Measurements from ENCODE around the gene TSHZ2.
A peak's percentile ranks its signal among the peaks of the same experiment; 100 is the strongest.
"Not testable (repeated sequence)": the region's sequence is repeated elsewhere in the genome, so short reads cannot be mapped to it uniquely, and the experiment has no call there.

TSHZ2 gene

DNA sequence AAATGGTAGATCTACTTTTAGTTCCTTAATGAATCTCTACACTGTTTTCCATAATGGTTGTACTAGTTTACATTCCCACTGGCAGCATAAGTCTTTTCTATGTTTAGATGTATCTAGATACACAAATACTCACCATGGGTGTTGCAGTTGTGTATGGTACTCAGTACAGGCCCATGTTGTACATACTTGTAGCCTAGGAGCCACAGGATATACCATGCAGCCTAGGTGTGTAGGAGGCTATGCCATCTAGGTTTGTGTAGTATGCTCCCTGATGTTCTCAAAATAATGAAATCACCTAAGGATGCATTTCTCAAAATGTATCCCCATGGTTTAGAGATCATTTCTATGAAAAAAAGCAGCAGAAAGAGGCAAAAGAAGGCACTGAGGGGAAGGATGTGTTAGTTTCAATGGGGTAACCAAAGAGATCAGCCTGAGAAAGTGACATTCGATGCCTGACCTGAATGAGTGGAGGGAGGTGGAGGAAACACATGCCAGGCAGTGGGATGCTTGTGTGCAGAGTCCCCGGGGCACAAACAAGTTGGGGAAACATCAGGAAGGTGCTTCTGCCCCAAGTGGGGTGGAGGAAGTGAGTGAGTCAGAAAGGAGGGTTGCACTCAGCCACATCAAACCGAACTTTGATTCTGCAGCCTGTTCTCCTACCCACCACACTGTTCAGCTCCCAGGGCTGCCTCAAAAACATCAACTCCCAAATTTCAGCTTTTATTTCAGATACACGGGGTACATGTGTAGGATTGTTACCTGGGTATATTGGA is 430.3 kb downstream of the TSHZ2 start:
- peak; percentile 48 for DNase-seq

DNA sequence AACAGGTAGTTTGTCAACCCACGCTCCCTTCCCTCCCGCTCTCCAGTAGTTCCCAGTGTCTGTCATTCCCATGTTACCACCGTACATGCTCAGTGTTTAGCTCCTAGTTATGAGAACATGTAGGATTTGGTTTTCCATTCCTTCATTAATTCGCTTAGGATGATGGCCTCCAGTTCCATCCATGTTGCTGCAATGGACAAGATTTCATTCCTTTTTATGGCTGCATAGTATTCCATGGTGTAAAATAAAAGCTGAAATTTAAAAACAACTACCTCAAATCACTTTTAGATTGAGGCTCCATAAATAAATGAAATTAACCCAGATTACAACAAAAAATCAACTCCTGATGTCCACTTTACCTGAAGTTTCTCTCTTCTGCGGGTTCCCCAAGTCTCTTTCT is 430.9 kb downstream of the TSHZ2 start:
- DNase-seq, result no peak

DNA sequence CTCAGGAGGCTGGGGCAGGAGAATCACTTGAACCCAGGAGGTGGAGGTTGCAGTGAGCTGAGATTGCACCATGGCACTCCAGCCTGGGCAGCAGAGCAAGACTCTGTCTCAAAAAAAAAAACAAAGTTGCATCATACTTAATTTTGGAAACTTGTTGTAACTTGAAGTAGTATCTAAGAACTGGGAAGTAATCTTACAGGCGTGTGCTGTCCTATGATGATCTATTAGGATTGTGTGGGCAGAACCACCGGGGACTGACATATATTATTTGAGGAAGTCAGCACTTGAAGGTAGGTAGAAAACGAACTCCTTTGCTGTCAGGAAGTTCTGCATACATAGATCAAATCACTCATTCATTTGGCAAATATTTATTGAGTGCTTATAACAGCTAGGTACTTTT is 433.0 kb downstream of the TSHZ2 start:
- DNase-seq, result no peak

DNA sequence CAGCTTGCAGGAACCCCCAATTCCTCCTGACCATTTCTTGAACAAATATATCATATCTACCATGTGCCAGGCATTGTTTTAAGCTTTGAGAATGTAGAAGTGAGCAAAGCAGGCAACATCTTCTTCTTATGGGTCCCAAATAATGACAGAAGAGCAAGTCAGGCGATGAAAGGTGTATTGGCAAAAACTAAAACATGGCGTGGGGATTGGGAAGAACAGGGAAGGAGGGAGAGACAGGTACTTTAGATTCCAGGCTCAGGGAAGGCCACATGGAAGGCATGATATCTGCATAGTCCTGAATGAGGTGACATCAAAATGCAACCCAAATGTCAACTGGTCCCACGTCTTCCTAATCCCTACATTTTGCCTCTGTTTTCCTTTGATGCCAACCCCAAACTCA is 434.4 kb downstream of the TSHZ2 start:
- DNase-seq, result no peak

DNA sequence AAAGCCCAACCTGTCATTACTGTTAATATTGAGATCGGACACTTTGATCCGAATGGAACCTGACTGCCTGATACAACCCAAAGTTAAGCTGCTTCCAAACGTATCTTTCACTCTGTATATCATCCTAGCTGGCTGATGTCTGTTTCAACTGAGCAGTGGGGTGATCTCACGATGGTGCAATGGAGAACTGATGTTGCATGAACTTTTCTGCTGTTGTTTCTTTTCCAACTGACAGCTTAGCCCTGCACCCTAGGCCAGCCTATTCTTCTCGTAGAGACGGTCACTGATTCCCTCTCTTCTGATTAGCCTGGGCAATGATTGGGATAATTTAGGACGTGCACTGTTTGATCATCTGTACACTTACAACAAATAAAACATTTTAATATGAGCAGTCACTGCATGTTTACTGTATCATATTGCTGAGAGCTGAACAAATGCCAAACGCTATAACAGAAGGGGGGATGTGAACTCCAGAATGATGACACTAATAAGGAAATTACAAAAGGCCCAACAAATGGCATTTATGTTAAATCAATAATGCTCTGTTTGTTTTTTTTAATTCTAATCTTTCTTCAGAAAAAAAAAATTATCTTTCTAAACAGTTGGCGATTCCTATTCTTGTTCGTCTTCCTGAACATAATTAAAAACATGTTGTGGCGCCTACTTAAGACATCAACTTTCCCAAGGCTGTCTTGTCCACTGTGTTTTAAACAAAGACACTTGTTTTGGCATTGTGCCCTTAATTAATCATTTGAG is 436.7 kb downstream of the TSHZ2 start:
- no peak for DNase-seq

DNA sequence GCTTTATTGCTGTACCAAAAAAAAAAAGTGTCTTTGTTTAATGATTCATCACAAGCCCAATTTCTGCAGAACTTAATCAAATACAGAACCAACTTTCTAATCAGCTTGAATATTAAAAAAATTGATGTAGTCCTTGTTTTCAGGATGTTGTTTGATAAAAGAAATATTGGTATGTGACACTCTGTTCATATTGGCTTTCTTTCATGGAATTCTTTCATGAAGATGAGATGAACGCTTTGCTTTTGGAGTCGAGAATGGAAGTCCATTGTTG is 437.2 kb downstream of the TSHZ2 start:
- DNase-seq, result no peak

DNA sequence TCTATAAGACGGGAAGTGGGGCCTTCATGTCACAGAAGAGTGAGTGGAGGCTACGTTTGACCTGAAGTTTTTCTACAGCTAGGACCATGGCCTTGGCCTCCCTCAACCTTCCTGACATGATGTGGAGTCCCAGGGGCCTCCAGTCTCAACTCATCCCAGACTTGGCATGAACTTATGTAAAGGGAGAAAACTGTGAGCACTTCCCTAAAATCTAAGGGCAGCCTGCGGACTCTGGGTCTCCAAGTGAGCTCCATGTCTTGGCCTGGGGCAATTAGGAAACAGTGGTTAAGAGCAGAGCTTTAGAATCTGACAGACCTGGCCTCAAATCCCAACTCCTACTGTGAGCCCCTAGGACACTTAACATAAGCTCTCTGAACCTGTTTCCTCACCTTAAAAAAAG is 439.0 kb downstream of the TSHZ2 start:
- DNase-seq, result no peak

DNA sequence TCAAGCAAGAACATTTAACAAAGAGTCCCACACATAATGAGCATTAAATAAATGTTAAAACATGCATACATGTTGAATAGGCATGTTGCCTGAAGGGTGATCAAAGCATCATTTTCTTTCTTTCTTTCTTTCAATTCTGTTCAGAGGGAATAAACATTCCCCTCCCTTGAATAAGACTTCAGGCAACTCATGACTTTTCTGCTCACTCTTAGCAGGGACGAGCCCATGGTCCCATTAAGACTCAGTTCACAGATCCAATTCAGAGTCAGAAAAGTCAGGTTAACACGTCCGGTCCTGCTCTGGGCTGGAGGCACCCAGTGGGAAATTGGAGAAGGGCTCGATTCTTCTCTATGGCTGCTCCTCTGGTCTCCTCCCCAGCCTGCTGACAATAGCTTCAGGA is 439.7 kb downstream of the TSHZ2 start:
- DNase-seq, result no peak

DNA sequence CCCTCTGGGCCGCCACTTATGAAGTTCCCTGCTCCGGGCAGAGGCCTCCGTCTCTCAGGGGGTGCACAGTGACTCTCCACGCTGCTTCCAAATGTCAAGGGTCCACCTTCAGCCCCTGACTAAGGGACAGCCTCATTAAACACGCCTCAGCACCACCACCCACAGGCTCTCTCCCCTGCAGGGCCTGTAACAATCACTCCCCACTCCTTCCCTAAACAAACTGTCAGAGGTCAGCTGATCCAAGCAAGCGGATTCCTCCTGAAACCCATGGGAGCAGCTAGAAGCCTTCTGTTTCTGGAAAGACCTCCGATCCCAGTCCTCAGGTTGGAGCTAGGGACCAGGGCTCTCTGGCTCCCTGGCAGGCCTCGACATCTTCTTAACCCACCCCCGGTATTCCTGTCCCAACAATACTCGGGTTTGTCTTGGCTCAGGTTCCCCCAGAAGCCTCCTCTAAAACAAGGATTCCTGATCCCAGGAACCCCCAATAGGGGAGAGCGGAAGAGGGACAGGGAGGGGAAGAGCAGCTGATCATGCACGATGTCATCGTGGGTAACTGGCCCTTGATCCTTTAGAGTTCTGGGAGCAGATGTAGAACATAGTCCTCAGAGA is 440.5 kb downstream of the TSHZ2 start:
- DNase-seq, result no peak

DNA sequence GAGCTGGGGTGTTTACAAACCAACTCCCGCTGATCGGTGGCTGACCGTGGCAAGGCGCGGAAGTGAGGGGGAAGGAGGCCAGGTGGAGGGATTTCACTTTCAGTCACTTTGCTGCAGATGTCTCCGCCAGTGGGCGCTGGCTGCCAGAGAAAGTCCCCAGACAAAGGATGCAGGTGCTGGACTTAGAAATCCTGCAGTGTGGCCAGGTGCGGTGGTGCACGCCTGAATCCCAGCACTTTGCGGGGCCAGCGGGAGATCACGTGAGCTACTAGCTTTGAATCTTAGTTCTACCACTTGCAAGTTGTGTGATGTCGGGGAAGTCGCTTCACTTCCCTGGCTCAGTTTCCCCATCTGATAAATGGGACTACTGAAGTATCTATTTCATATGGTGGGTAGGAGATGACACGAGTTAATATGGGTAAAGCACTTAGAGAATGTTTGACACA is 441.1 kb downstream of the TSHZ2 start:
- peak; percentile 55 for DNase-seq

DNA sequence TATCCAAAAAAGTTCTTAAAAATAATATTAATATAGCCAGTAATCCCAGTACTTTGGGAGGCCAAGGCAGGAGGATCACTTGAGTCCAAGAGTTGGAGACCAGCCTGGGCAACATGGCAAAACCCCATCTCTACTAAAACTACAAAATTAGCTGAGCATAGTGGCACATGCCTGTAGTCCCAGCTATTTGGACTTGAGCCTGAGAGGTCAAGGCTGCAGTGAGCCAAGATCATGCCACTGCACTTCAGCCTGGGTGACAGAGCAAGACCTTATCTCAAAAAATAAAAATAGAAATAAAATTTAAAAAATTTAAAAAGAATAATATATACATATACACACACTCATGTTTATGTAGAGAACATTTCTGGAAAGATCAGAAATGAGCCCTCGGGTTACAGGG is 441.7 kb downstream of the TSHZ2 start:
- DNase-seq, result not testable (repeated sequence)

DNA sequence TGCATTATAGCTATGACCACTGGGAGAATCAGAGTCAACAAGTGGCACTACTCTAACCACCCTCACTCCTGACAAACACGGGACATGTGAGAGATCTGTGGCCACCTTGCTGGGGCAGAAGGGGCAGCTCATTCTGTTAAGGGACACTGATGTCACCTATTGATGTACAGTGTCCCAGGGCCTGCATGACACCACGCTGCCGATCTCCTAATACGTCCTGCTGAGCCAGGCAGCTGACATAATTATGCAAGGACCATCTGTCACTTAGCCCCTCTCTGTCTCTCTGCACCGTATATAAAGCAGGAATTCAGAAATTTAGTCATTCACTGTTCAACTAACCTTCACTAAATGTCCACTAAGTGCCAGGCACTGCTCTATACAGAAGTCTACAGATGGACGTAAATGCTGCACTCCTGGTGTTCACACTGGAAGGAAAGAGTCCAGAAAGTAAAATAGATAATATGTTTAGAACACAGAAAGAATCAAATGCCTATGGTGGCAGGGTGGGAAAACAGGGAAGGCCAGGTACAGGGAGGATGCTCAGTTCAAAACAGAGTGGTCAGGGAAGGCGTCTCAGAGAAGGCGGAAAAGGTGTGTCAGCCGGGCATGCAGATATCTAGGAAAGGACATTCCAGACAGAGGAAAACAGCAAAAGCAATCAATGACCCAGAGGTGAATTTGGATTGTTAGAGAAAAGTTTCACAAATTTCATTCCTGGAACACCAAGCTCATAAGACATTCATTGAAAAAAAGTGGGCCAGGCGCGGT is 447.7 kb downstream of the TSHZ2 start:
- no peak for DNase-seq

DNA sequence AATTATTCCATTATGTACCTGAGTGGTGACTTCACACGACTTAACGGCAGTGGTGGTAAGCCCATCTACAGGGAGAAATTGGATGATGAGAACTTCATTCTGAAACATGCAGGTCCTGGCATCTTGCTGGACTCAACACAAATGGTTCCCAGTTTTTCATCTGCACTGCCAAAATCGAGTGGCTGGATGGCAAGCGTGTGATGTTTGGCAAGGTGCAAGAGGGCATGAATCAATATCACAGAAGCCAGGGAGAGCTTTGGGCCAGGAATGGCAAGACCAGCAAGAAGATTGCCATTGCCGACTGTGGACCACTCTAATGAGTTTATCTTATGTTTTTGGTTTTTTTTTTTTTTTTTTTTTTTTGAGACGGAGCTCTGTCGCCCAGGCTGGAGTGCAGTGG is 449.2 kb downstream of the TSHZ2 start:
- no peak for DNase-seq

DNA sequence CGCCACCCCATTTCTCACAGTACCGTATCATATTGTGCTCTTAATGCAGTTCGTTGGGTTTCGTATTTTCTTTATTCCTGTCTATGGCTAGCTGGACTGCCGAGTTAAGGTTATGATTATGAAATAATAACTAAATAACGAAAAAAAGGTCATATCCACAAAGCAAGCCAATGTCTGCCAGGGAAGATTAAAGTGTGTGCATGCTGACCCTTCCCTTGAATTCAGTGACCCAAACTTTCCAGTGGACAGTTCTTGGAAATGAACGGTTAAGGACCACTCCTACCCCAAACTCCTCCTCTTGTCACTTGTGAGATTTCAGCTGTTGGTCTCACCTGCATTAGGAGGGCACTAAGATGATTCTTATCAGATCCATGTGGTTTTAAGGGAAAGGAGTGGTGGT is 449.9 kb downstream of the TSHZ2 start:
- no peak for DNase-seq

DNA sequence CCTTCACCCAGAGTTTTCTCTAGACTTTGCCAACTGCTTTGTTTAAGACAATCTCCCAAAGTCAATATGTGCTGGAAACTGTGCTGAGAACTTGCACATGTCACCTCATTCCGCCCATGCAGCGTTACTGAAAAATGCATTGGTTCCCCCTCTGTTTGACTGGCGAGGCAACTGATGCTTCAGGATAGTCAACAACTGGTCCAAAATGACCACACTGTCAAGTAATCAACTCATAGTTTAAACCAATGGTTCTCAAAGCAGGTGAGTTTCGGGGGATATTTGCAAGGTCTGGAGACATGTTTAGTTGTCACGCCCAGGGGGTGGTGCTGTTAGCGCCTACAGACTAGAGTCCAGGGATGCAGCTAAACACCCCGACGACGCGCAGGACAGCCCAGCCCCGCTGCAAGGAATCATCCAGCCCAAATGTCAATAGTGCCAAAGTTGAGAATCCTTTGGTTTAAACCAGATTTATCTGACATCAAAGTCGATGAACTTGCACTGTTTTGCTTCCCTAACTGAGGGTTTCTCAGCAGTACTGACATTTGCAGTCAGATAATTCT is 451.5 kb downstream of the TSHZ2 start:
- DNase-seq, result no peak

DNA sequence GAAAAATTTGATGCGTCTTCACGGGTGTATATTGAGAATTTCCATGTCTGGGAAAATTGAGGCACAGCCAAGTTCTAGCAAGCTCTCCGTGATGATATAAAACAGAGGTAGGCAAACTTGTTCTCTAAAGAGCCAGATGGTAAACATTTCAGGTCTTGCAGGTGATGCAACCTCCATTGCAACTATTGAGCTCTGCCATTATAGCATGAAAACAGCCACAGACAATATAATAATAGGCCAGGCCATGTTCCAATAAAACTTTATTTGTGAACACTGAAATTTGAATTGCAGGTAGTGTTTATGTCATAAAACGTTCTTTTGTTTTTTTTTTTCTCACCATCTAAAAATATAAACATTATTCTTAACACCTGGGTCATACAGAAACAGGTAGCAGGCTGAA is 453.3 kb downstream of the TSHZ2 start:
- no peak for DNase-seq

DNA sequence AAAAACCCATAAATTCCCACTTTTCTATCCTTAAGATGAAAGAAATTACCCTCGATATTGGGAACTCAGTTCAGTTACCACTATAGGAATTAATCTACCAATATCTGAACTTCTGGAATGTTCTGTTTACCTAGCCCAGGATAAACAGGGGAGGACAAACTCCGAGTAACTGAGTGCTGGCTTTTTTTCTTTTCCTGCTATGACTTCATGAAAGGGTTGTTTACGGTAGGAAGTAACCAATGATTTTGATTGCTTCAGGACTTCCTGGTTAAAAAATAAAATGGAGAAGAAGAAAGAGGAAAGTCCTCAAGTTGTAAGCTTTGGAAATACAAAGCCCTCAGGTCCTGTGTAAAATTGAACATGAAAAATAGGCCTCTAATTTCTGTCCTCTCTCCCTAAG is 453.8 kb downstream of the TSHZ2 start:
- DNase-seq, result no peak

DNA sequence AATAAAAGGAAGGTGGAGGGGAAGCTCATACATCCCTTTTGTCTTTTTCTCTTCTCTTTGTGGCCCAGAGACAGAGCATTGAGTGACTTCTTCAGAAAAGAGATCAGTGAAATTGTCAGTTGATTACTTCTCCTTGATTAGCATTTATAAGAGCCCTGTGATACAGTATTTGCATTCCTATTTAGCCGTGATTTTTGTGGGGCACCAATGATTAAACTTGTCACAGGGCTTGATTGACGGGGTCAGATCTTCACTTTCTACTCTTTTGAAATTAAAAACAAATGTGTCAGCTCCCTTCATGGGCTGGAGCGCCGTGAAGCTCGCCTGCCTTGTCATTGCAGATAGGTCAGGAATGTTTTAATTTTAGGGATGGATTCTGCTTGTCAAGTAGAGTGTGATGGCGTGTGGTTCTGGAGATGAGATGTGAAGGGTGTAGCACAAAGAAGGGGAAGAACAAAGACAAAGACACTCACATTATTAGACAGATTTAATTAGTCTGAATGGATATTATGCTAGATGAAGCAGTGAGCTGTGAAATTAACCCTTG is 454.7 kb downstream of the TSHZ2 start:
- no peak for DNase-seq

DNA sequence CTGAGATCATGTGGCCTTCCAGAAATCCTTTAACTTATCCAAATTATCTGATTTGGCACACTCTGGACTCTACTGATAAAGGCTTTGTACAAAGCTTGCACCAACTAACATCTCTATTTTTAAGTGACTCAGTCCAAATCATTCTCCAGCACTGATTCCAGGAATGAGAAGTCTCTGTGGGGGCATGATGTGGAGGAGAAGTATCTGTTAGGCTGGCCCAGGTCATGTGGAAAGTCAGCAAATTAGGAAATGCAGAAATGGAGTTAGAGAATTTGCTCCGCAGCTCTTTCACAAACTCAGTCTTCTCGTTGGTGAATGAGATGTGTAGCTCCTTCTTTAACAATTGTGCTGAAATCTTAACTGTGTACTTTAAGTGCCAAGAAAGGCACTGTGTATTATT is 455.8 kb downstream of the TSHZ2 start:
- DNase-seq, result no peak

DNA sequence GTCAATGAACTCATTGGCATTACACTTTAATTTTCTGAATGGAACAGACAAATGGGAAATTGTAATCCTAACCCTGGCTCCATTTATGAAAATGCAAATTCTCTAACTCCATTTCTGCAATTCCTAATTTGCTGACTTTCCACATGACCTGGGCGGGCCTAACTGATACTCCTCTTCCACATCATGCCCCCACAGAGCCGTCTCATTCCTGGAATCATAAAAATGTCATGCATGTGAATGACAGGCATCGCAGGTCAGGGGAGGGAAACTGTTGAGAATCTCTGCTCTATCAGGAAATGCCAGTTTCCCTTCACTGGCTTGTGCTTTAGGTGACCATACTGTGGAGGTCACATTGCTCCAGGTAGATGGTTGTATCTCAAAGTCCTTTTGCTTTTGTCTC is 456.4 kb downstream of the TSHZ2 start:
- DNase-seq, result no peak

DNA sequence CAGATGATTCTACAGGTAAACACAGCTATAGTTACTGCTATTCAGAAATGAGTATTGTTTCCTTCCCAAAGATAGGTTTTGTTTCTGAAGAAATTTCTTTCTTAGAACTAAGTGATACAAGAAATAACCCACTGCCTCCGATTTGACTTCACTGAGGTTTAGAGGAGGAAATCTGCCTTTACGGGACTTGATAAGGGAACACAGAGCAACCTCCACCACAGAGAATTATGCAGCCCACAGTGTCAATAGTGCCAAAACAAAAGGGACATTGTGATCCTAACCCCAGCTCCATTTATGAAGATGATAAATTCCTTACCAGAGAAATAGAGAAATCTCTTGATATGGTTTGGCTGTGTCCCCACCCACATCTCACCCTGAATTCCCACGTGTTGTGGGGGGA is 456.8 kb downstream of the TSHZ2 start:
- DNase-seq, result no peak

DNA sequence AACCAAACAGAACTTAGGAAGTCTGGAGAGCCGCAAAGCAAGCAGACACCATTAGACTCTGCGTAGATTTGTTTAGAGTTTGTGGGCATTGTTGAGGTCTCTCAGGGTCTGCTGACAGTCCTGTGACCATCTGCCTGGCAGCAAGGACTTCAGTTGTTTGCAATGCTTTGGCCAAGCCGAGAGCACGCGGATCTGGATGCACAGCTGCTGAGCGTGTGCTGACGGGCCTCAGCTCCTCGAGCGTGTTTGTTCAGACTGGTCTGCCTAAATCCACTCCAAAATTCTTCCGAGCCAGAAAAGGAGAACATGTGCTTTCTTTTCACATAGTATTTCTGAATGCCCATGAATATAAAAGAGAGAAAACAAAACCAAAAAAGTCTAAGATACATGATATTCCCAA is 462.5 kb downstream of the TSHZ2 start:
- DNase-seq, result no peak

DNA sequence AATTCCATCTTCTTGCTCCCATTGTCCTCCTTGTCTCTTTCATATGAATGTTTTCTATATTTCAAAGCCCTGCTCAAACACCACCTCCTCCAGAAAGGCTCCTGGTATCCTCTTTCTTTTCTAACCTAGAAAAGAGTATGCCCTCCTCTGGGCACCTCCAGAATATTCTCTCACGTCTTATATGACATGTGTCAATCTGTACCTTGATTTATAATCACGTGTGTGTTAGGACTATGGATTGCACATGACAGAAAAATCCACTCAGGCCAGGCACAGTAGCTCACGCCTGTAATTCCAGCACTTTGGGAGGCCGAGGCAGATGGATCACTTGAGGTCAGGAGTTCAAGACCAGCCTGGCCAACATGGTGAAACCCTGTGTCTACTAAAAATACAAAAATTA is 464.8 kb downstream of the TSHZ2 start:
- not testable (repeated sequence) for DNase-seq

Measured in activated CD8-positive, alpha-beta memory T cell treated with anti-CD3 and anti-CD28 coated beads, Interleukin-2, amount 50 U/mL, for 4 hours (primary cell).